Measurements from ENCODE around the gene PLCXD1.
"Not testable (repeated sequence)": the region's sequence is repeated elsewhere in the genome, so short reads cannot be mapped to it uniquely, and the experiment has no call there.

The PLCXD1 gene

GRCh38 chrX:281166-281999 is at the start of gene PLCXD1:
Gene PLCXD1 (plus strand): TSS chrX:281381. CDS start chrX:284188, 2,807 bp downstream.
- no peak for DNase-seq

- not testable (repeated sequence) for DNase-seq
Observed at GRCh38 chrX:231637-232277, 49.4 kb upstream of the PLCXD1 start.

- not testable (repeated sequence) for DNase-seq
Observed at GRCh38 chrX:232278-232655, 48.9 kb upstream of the PLCXD1 start.

GRCh38 chrX:236201-236600 is 45.0 kb upstream of the PLCXD1 start:
- not testable (repeated sequence) for DNase-seq

- DNase-seq, result peak; percentile 27
Observed at GRCh38 chrX:250965-251364, 30.2 kb upstream of the PLCXD1 start.

GRCh38 chrX:251396-252243 is 29.6 kb upstream of the PLCXD1 start:
- not testable (repeated sequence) for DNase-seq

- DNase-seq, result no peak
Observed at GRCh38 chrX:252244-252956, 28.8 kb upstream of the PLCXD1 start.

- DNase-seq, result no peak
Observed at GRCh38 chrX:252957-253291, 28.3 kb upstream of the PLCXD1 start.

GRCh38 chrX:253451-254297 is 27.5 kb upstream of the PLCXD1 start:
- no peak for DNase-seq

GRCh38 chrX:254630-255215 is 26.5 kb upstream of the PLCXD1 start:
- DNase-seq, result no peak

- DNase-seq, result no peak
Observed at GRCh38 chrX:255923-256331, 25.3 kb upstream of the PLCXD1 start.

GRCh38 chrX:257054-257453 is 24.1 kb upstream of the PLCXD1 start:
- DNase-seq, result not testable (repeated sequence)

- no peak for DNase-seq
Observed at GRCh38 chrX:257681-258289, 23.4 kb upstream of the PLCXD1 start.

- DNase-seq, result no peak
Observed at GRCh38 chrX:258291-259040, 22.7 kb upstream of the PLCXD1 start.

GRCh38 chrX:259692-260355 is 21.4 kb upstream of the PLCXD1 start:
- no peak for DNase-seq

GRCh38 chrX:261167-261918 is 19.8 kb upstream of the PLCXD1 start:
- DNase-seq, result no peak

- DNase-seq, result no peak
Observed at GRCh38 chrX:261919-262352, 19.2 kb upstream of the PLCXD1 start.

- no peak for DNase-seq
Observed at GRCh38 chrX:262381-262909, 18.7 kb upstream of the PLCXD1 start.

- DNase-seq, result not testable (repeated sequence)
Observed at GRCh38 chrX:264006-264405, 17.2 kb upstream of the PLCXD1 start.
